Smooth muscle cell (in vitro differentiated cells): ENCODE results near the gene TAX1BP3. TPM values are rescaled to one million over a fixed set of nuclear protein-coding genes. Genes with fewer than 3 reads are reported as not detected.
"Not testable (repeated sequence)": the region's sequence is repeated elsewhere in the genome, so short reads cannot be mapped to it uniquely, and the experiment has no call there.

Experiments used
- DNase-seq: peaks from one replicate; lab custom pipeline; 2025; ENCODE audit not compliant: unreplicated experiment; lab: John Stamatoyannopoulos, UW
- H2AFZ ChIP-seq: fragments of 200-600 bp; sonication (generic); 2 replicates; pipeline ENCODE4 v1.6.0; 2016; ENCODE audit warnings: antibody characterized with exemption, low read depth, mild to moderate bottlenecking
- H3F3A ChIP-seq: fragments of 200-600 bp; sonication (generic); 2 replicates; pipeline ENCODE4 v1.6.0; 2017; ENCODE audit warnings: antibody characterized with exemption, low read depth
- H3K27ac ChIP-seq: fragments of 200-600 bp; sonication (generic); 2 replicates; pipeline ENCODE4 v1.5.1; 2016; ENCODE audit warnings: low read depth, mild to moderate bottlenecking
- H3K27me3 ChIP-seq: fragments of 200-600 bp; sonication (generic); 2 replicates; pipeline ENCODE4 v1.6.1; 2016; ENCODE audit warnings: low read depth, mild to moderate bottlenecking
- H3K36me3 ChIP-seq: fragments of 200-600 bp; sonication (generic); 2 replicates; pipeline ENCODE4 v1.5.1; 2016; ENCODE audit warnings: low read depth
- H3K4me1 ChIP-seq: fragments of 200-600 bp; sonication (generic); 2 replicates; pipeline ENCODE4 v1.5.1; 2016; ENCODE audit warnings: low read depth
- H3K4me2 ChIP-seq: fragments of 200-600 bp; sonication (generic); 2 replicates; pipeline ENCODE4 v1.6.0; 2016; ENCODE audit warnings: mild to moderate bottlenecking
- H3K4me3 ChIP-seq: fragments of 200-600 bp; sonication (generic); 2 replicates; pipeline ENCODE4 v1.5.1; 2016; ENCODE audit warnings: mild to moderate bottlenecking
- H3K79me2 ChIP-seq: fragments of 200-600 bp; sonication (generic); 2 replicates; pipeline ENCODE4 v1.6.0; 2016; ENCODE audit warnings: low read depth, mild to moderate bottlenecking
- H3K9ac ChIP-seq: fragments of 200-600 bp; sonication (generic); 2 replicates; pipeline ENCODE4 v1.6.0; 2016; ENCODE audit warnings: low read depth
- H3K9me3 ChIP-seq: fragments of 200-600 bp; sonication (generic); replicated peaks from 2 replicates; pipeline ENCODE4 v1.5.1; 2016; ENCODE audit warnings: low read depth
- H4K20me1 ChIP-seq: fragments of 200-600 bp; sonication (generic); 2 replicates; pipeline ENCODE4 v1.6.0; 2016; ENCODE audit warnings: low read depth
- CTCF ChIP-seq: fragments of 200-600 bp; sonication (generic); IDR thresholded peaks from 2 replicates; pipeline ENCODE4 v1.5.1; 2017; ENCODE audit warnings: borderline replicate concordance, mild to moderate bottlenecking, antibody characterized with exemption; ENCODE audit not compliant: insufficient read depth, poor library complexity, severe bottlenecking
- WGBS: methylation state at CpG from one replicate; pipeline ENCODE4 v1.1.7; 2016; ENCODE audit warnings: low lambda C conversion rate; 5-methylcytosine and 5-hydroxymethylcytosine counted together
- polyA plus RNA-seq: library from polyadenylated mRNA; unstranded; fragments of >200 nt; fragmentation: Nextera tagmentation; extraction: Ambion mirVana; gene quantifications from 2 replicates; pipeline ENCODE4 v1.2.1, GENCODE V29; 2016
- total RNA-seq: library from RNA; depleted of rRNA; stranded (reverse); fragments of >200 nt; gene quantifications from 2 replicates; pipeline ENCODE4 v1.2.3, GENCODE V29; 2014

TAX1BP3 gene
- total and polyA plus RNA-seq, 2 experiments from 2014 or later = 115 to 295 TPM

GRCh38 chr17:3710951-3711383 is 42.6 kb upstream of the TAX1BP3 start:
- no peak overlapping the region for H3K4me3 ChIP-seq
- H4K20me1 ChIP-seq = no peaks in the 10 kb centered on the region
- TF ChIP-seq CTCF = no peak
- H3K4me2 ChIP-seq = no peak overlapping the region
- no peak overlapping the region for H3K9ac ChIP-seq
- no peak for DNase-seq
- H3K4me1 ChIP-seq = no peaks in the 10 kb centered on the region
- H3K9me3 ChIP-seq = no peaks in the 10 kb centered on the region
- WGBS = 78% methylated on average over 5 of the region's 5 CpGs
- no peak overlapping the region for H2AFZ ChIP-seq
- no peak overlapping the region for H3K27ac ChIP-seq
- H3K36me3 ChIP-seq = peaks cover 11% of the 10 kb centered on the region
- H3K27me3 ChIP-seq = no peaks in the 10 kb centered on the region
- H3F3A ChIP-seq = no peaks in the 10 kb centered on the region
- no peaks in the 10 kb centered on the region for H3K79me2 ChIP-seq

GRCh38 chr17:3708366-3708765 is 40.0 kb upstream of the TAX1BP3 start:
- no peaks in the 10 kb centered on the region for H3K36me3 ChIP-seq
- H3F3A ChIP-seq = no peaks in the 10 kb centered on the region
- no peak overlapping the region for H2AFZ ChIP-seq
- no peaks in the 10 kb centered on the region for H3K9me3 ChIP-seq
- no peak overlapping the region for H3K9ac ChIP-seq
- H3K4me3 ChIP-seq = no peak overlapping the region
- no peaks in the 10 kb centered on the region for H3K4me1 ChIP-seq
- WGBS = 95% methylated on average over 3 of the region's 3 CpGs
- no peak overlapping the region for H3K27ac ChIP-seq
- no peaks in the 10 kb centered on the region for H3K79me2 ChIP-seq
- no peaks in the 10 kb centered on the region for H4K20me1 ChIP-seq
- H3K4me2 ChIP-seq = no peak overlapping the region
- H3K27me3 ChIP-seq = no peaks in the 10 kb centered on the region
- no peak for DNase-seq
- no peak for TF ChIP-seq CTCF

- 100% methylated on average over 1 of the region's 1 CpG for WGBS
- DNase-seq, H3K36me3 ChIP-seq: not testable (repeated sequence)
Observed at GRCh38 chr17:3705718-3705984, 37.3 kb upstream of the TAX1BP3 start.

GRCh38 chr17:3704931-3705717 is 36.7 kb upstream of the TAX1BP3 start:
- WGBS = 88% methylated on average over 20 of the region's 20 CpGs
- Histone ChIP-seq H3K79me2 (no peaks in the 10 kb centered on the region), H3K4me3 (no peak overlapping the region), H3K4me2 (no peak overlapping the region), H3K27me3 (no peaks in the 10 kb centered on the region), H3K9ac (no peak overlapping the region), H3K36me3 (no peaks in the 10 kb centered on the region), H3K4me1 (no peaks in the 10 kb centered on the region), H3F3A (no peaks in the 10 kb centered on the region), H3K27ac (no peak overlapping the region), H2AFZ (no peak overlapping the region), H3K9me3 (no peaks in the 10 kb centered on the region), H4K20me1 (no peaks in the 10 kb centered on the region)
- no peak for DNase-seq
- no peak for TF ChIP-seq CTCF

More at GRCh38 chr17:3705718-3705984, 37.3 kb upstream of the TAX1BP3 start:
- H3K9me3 ChIP-seq, H3K27me3 ChIP-seq, H2AFZ ChIP-seq, H4K20me1 ChIP-seq, H3K27ac ChIP-seq, H3K9ac ChIP-seq, H3K4me2 ChIP-seq, H3K4me1 ChIP-seq, H3F3A ChIP-seq, H3K4me3 ChIP-seq, H3K79me2 ChIP-seq: not testable (repeated sequence)

- WGBS = 90% methylated on average over 7 of the region's 7 CpGs
- not testable (repeated sequence) for H3K4me2 ChIP-seq, H3K36me3 ChIP-seq, H3K79me2 ChIP-seq, H3K9ac ChIP-seq, DNase-seq, H3K27ac ChIP-seq, H2AFZ ChIP-seq, H3K4me1 ChIP-seq, H3K9me3 ChIP-seq, H3F3A ChIP-seq, H4K20me1 ChIP-seq, H3K4me3 ChIP-seq
- peaks cover 14% of the 10 kb centered on the region for H3K27me3 ChIP-seq
Observed at GRCh38 chr17:3702041-3702539, 33.7 kb upstream of the TAX1BP3 start.
